ENCODE data around the gene MIA3.

Gene MIA3

GRCh38 chr1:222622765-222623164, 4.9 kb downstream of the MIA3 start:
- no peak for DNase-seq (ENCODE audit: low read depth, low spot score)

GRCh38 chr1:222623458-222623857, 5.6 kb downstream of the MIA3 start:
- no peak for DNase-seq (ENCODE audit: low read depth, low spot score)

GRCh38 chr1:222624214-222624613, 6.3 kb downstream of the MIA3 start:
- no peak for DNase-seq (ENCODE audit: low read depth, low spot score)

- no peak for DNase-seq (ENCODE audit: low read depth, low spot score)
Observed at GRCh38 chr1:222627232-222627631, 9.3 kb downstream of the MIA3 start.

- no peak for DNase-seq (ENCODE audit: low read depth, low spot score)
Observed at GRCh38 chr1:222629921-222630535, 12.1 kb downstream of the MIA3 start.

GRCh38 chr1:222631611-222632208, 13.8 kb downstream of the MIA3 start:
- no peak for DNase-seq (ENCODE audit: low read depth, low spot score)

GRCh38 chr1:222632749-222633148, 14.9 kb downstream of the MIA3 start:
- DNase-seq (ENCODE audit: low read depth, low spot score): no peak

- peak; percentile 48 for DNase-seq (ENCODE audit: low read depth, low spot score)
Observed at GRCh38 chr1:222634180-222635013, 16.5 kb downstream of the MIA3 start.

GRCh38 chr1:222641269-222641948, 23.5 kb downstream of the MIA3 start:
- DNase-seq (ENCODE audit: low read depth, low spot score): no peak

- no peak for DNase-seq (ENCODE audit: low read depth, low spot score)
Observed at GRCh38 chr1:222642468-222642867, 24.6 kb downstream of the MIA3 start.

- no peak for DNase-seq (ENCODE audit: low read depth, low spot score)
Observed at GRCh38 chr1:222643606-222643937, 25.7 kb downstream of the MIA3 start.

- peak; percentile 95 for DNase-seq (ENCODE audit: low read depth, low spot score)
Observed at GRCh38 chr1:222643938-222644635, 26.2 kb downstream of the MIA3 start.

- no peak for DNase-seq (ENCODE audit: low read depth, low spot score)
Observed at GRCh38 chr1:222644636-222644980, 26.7 kb downstream of the MIA3 start.

- no peak for DNase-seq (ENCODE audit: low read depth, low spot score)
Observed at GRCh38 chr1:222652676-222653075, 34.8 kb downstream of the MIA3 start.

- no peak for DNase-seq (ENCODE audit: low read depth, low spot score)
Observed at GRCh38 chr1:222653178-222653827, 35.4 kb downstream of the MIA3 start.

- no peak for DNase-seq (ENCODE audit: low read depth, low spot score)
Observed at GRCh38 chr1:222654849-222655248, 37.0 kb downstream of the MIA3 start.

GRCh38 chr1:222656391-222657155, 38.7 kb downstream of the MIA3 start:
- no peak for DNase-seq (ENCODE audit: low read depth, low spot score)

GRCh38 chr1:222657899-222658298, 40.0 kb downstream of the MIA3 start:
- no peak for DNase-seq (ENCODE audit: low read depth, low spot score)

- DNase-seq (ENCODE audit: low read depth, low spot score): no peak
Observed at GRCh38 chr1:222663431-222663934, 45.6 kb downstream of the MIA3 start.

- DNase-seq (ENCODE audit: low read depth, low spot score): no peak
Observed at GRCh38 chr1:222665964-222666363, 48.1 kb downstream of the MIA3 start.

Measured in iPS DF 19.7 (cell line).